Measurements from ENCODE around the gene ARID3C.

DNA sequence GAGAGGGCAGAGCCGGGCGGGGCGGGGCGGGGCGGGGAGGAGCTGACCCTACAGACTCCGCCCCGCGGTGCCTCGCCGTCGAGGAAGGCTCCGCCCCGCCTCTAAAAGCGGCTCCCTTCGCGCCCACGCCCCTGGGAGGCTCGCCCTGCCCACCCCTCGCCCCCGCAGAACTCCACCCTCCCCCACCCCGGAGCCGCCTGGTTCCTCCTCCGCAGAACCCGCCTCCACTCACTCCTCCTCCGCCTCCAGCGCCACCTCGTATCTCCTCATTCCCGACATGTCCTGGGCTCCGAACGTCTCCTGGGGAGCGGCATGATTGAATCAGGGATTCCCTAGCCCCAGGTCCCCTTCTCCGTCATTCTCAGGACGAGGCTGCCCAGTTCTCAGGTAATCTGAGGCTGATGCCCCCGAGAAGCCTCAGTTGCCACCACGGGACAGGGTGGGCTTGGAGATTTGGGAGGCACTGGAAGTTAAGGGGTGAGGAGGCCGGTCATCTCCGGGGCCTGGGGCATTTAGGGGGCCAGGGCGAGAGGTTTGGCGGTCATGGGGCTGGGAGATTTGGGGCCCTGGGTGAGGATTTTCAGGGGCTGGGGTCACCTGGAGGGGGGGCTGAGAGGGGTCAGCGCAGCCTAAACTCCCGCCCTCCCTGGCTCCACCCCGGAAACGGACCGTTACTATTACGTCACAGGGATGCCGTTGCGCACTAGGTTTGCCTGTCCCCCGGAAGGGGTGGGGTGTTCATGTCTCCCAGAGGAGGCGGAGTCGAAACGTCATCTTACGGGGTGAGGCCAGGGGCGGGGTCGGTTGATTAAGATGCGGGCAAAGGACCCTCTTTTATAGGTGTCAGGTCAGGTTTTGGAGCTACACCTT lies 36.8 kb upstream of the ARID3C start:
- TF ChIP-seq, protein P1, sequence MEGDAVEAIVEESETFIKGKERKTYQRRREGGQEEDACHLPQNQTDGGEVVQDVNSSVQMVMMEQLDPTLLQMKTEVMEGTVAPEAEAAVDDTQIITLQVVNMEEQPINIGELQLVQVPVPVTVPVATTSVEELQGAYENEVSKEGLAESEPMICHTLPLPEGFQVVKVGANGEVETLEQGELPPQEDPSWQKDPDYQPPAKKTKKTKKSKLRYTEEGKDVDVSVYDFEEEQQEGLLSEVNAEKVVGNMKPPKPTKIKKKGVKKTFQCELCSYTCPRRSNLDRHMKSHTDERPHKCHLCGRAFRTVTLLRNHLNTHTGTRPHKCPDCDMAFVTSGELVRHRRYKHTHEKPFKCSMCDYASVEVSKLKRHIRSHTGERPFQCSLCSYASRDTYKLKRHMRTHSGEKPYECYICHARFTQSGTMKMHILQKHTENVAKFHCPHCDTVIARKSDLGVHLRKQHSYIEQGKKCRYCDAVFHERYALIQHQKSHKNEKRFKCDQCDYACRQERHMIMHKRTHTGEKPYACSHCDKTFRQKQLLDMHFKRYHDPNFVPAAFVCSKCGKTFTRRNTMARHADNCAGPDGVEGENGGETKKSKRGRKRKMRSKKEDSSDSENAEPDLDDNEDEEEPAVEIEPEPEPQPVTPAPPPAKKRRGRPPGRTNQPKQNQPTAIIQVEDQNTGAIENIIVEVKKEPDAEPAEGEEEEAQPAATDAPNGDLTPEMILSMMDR (IDR thresholded peaks at IDR 0.05 in 8 of 11, conservative IDR thresholded peaks at IDR 0.05 in 3 of 11), result peak in 2 of 11 experiments; percentile 16 to 41
- TF ChIP-seq POLR2A (IDR thresholded peaks at IDR 0.05) (no peak), POLR2AphosphoS5 (IDR thresholded peaks at IDR 0.05) (peak; percentile 78 to 93 (median 86))

Data from spleen (tissue), 7 donors.